Measurements from ENCODE around the gene HMGCR. TPM values are rescaled to one million over a fixed set of nuclear protein-coding genes. Genes with fewer than 3 reads are reported as not detected.

The HMGCR gene
- total and polyA plus RNA-seq, 9 of the 15 experiments (the other 6 are each of a cell fraction or from before 2014, with no cell fraction given): 29.5 to 155 (median 61.5) TPM

- no peaks in the 10 kb centered on the region; a peak in 1 of 5 replicates for H3K4me1 ChIP-seq (replicated peaks in 1 of 2; ENCODE audit: control insufficient read depth in 2 of 2, insufficient read depth in 2 of 2, low read length in 2 of 2)
- no peaks in the 10 kb centered on the region for H4K20me1 ChIP-seq (replicated peaks; ENCODE audit: control insufficient read depth, insufficient read depth, low read length)
- no peak overlapping the region for H3K4me3 ChIP-seq
- no peaks in the 10 kb centered on the region for H3K9me3 ChIP-seq (replicated peaks; ENCODE audit: control insufficient read depth, insufficient read depth, low read depth, low read length)
- no peak overlapping the region for H3K4me2 ChIP-seq (ENCODE audit: insufficient read depth, low read length)
- H3K36me3 ChIP-seq (ENCODE audit: control insufficient read depth, insufficient read depth, low read length): no peaks in the 10 kb centered on the region
- no peak for DNase-seq (ENCODE audit: extremely low read depth in 1 of 4, low spot score in 3 of 4)
- ATAC-seq: no peak
- H3K27ac ChIP-seq (ENCODE audit: extremely low read depth, low read depth, low read length): no peak overlapping the region
- no peaks in the 10 kb centered on the region for H3K27me3 ChIP-seq (ENCODE audit: control insufficient read depth in 2 of 2, insufficient read depth in 2 of 2, low read length in 2 of 2)
- WGBS (ENCODE audit: insufficient coverage, low coverage, missing lambda C conversion rate): 67% methylated on average over 1 of the region's 1 CpG
- FAIRE-seq: no peak
- intact Hi-C loops (cut with micrococcal nuclease) (no loop called here), in situ Hi-C loops (cut with MboI) (no loop called here)
- no peak for TF ChIP-seq MEIS2 (IDR thresholded peaks at IDR 0.05; ENCODE audit: partially characterized antibody)
- ChIA-PET CTCF (ENCODE audit: low intra/inter-chr PET ratio) (interaction anchor here (0.5 kb wide), 1 partner anchor 16 kb away, joined by 4 read pairs; no protein-coding TSS in a partner anchor), POLR2A (no interaction called here)
- BruUV-seq (replicated peaks): no TSS peak
- H3K79me2 ChIP-seq (ENCODE audit: control insufficient read depth, insufficient read depth, low read length): no peaks in the 10 kb centered on the region
- no peak overlapping the region for H2AFZ ChIP-seq (ENCODE audit: low read depth, low read length)
- H3K9ac ChIP-seq (ENCODE audit: insufficient read depth in 1 of 2, low read depth in 2 of 2, low read length in 2 of 2): no peak overlapping the region
- no peaks in the 10 kb centered on the region for H3K9me1 ChIP-seq (ENCODE audit: control insufficient read depth, insufficient read depth, low read length)
Measured at GRCh38 chr5:75306746-75307145, 30.3 kb upstream of the HMGCR start.

GRCh38 chr5:75310212-75310611 is 26.8 kb upstream of the HMGCR start:
- no peaks in the 10 kb centered on the region for H3K79me2 ChIP-seq (ENCODE audit: control insufficient read depth, insufficient read depth, low read length)
- H3K36me3 ChIP-seq (ENCODE audit: control insufficient read depth, insufficient read depth, low read length): no peaks in the 10 kb centered on the region
- ChIA-PET POLR2A (no interaction called here), CTCF (ENCODE audit: low intra/inter-chr PET ratio) (no interaction called here)
- H2AFZ ChIP-seq (ENCODE audit: low read depth, low read length): no peak overlapping the region
- H3K4me3 ChIP-seq: no peak overlapping the region
- in situ Hi-C loops (cut with MboI): no loop called here
- WGBS (ENCODE audit: insufficient coverage, low coverage, missing lambda C conversion rate): 62% methylated on average over 3 of the region's 3 CpGs
- H3K9me1 ChIP-seq (ENCODE audit: control insufficient read depth, insufficient read depth, low read length): no peaks in the 10 kb centered on the region
- H4K20me1 ChIP-seq (replicated peaks; ENCODE audit: control insufficient read depth, insufficient read depth, low read length): no peaks in the 10 kb centered on the region
- DNase-seq (ENCODE audit: extremely low read depth in 1 of 4, low spot score in 3 of 4) (no peak), FAIRE-seq (no peak), ATAC-seq (no peak)
- TF ChIP-seq FOXP1 (CRISPR knock-in tag; IDR thresholded peaks at IDR 0.05): no peak
- no peak for TF ChIP-seq RFX1 (IDR thresholded peaks at IDR 0.05)
- no peak for TF ChIP-seq MIER1 (IDR thresholded peaks at IDR 0.05; ENCODE audit: low read depth)
- no peak for TF ChIP-seq ZBTB17 (CRISPR knock-in tag; IDR thresholded peaks at IDR 0.05)
- no peak for TF ChIP-seq BACH1 (tag; IDR thresholded peaks at IDR 0.05)
- no peak for TF ChIP-seq SOX6 (IDR thresholded peaks at IDR 0.05)
- H3K9me3 ChIP-seq (replicated peaks; ENCODE audit: control insufficient read depth, insufficient read depth, low read depth, low read length): no peaks in the 10 kb centered on the region
- no peaks in the 10 kb centered on the region; a peak in 1 of 5 replicates for H3K4me1 ChIP-seq (replicated peaks in 1 of 2; ENCODE audit: control insufficient read depth in 2 of 2, insufficient read depth in 2 of 2, low read length in 2 of 2)
- no peak overlapping the region for H3K4me2 ChIP-seq (ENCODE audit: insufficient read depth, low read length)
- no peak overlapping the region for H3K27ac ChIP-seq (ENCODE audit: extremely low read depth, low read depth, low read length)
- intact Hi-C loops (cut with micrococcal nuclease): no loop called here
- no peak overlapping the region for H3K9ac ChIP-seq (ENCODE audit: insufficient read depth in 1 of 2, low read depth in 2 of 2, low read length in 2 of 2)
- no TSS peak for BruUV-seq (replicated peaks)
- no peaks in the 10 kb centered on the region for H3K27me3 ChIP-seq (ENCODE audit: control insufficient read depth in 2 of 2, insufficient read depth in 2 of 2, low read length in 2 of 2)

Measured in K562 (cell line).